22Rv1 (cell line): ENCODE measurements around the gene SLC25A6.
A peak's percentile ranks its signal among the peaks of the same experiment; 100 is the strongest.
"Not testable (repeated sequence)": the region's sequence is repeated elsewhere in the genome, so short reads cannot be mapped to it uniquely, and the experiment has no call there.

Experiments used
- H3K27ac ChIP-seq: fragments of 450-650 bp; 2 replicates; pipeline ENCODE4 v1.5.1; 2017
- CTCF ChIP-seq: fragments of 450-650 bp; IDR thresholded peaks from 2 replicates; pipeline ENCODE4 v1.5.1; 2017; ENCODE audit warnings: mild to moderate bottlenecking
- ZFX ChIP-seq: fragments of 450-650 bp; IDR thresholded peaks from 2 replicates; pipeline ENCODE4 v1.6.1; 2017; ENCODE audit warnings: antibody characterized with exemption, borderline replicate concordance

Gene SLC25A6

GRCh38 chrX:1411326-1411725 is 19.4 kb upstream of the SLC25A6 start:
- no peak overlapping the region for H3K27ac ChIP-seq
- TF ChIP-seq CTCF (no peak), ZFX (no peak)

GRCh38 chrX:1407035-1407434 is 15.1 kb upstream of the SLC25A6 start:
- no peak overlapping the region for H3K27ac ChIP-seq
- no peak for TF ChIP-seq ZFX
- no peak for TF ChIP-seq CTCF

DNA sequence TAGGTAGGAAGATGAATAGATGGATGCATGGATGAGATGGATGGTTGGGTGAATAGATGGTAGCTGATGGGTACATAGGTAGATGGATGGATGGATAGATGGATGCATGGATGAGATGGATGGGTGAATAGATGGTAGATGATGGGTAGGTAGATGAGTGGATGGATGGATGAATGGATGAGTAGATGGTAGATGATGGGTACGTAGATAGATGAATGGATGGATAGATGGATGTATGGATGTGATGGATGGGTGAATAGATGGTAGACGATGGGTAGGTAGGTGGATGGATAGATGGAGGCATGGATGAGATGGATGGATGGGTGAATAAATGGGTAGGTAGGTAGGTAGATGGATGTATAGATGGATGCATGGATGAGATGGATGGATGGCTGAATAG is 13.9 kb upstream of the SLC25A6 start:
- H3K27ac ChIP-seq: not testable (repeated sequence)

- H3K27ac ChIP-seq: not testable (repeated sequence)
Observed at GRCh38 chrX:1403867-1404266, 12.0 kb upstream of the SLC25A6 start.

GRCh38 chrX:1403228-1403627 is 11.3 kb upstream of the SLC25A6 start:
- no peak overlapping the region for H3K27ac ChIP-seq
- TF ChIP-seq ZFX (no peak), CTCF (no peak)

GRCh38 chrX:1401611-1402430 is 9.9 kb upstream of the SLC25A6 start:
- H3K27ac ChIP-seq: peak overlapping the region; percentile 66

GRCh38 chrX:1400742-1401471 is 9.0 kb upstream of the SLC25A6 start:
- H3K27ac ChIP-seq: peak overlapping the region; percentile 66
- no peak for TF ChIP-seq CTCF
- TF ChIP-seq ZFX: no peak

More at GRCh38 chrX:1401611-1402430, 9.9 kb upstream of the SLC25A6 start:
- TF ChIP-seq ZFX (no peak), CTCF (no peak)

- peak overlapping the region; percentile 66 for H3K27ac ChIP-seq
- TF ChIP-seq CTCF (no peak), ZFX (no peak)
Observed at GRCh38 chrX:1400049-1400448, 8.1 kb upstream of the SLC25A6 start.
